ENCODE measurements around the gene DPEP3.

The DPEP3 gene

DNA sequence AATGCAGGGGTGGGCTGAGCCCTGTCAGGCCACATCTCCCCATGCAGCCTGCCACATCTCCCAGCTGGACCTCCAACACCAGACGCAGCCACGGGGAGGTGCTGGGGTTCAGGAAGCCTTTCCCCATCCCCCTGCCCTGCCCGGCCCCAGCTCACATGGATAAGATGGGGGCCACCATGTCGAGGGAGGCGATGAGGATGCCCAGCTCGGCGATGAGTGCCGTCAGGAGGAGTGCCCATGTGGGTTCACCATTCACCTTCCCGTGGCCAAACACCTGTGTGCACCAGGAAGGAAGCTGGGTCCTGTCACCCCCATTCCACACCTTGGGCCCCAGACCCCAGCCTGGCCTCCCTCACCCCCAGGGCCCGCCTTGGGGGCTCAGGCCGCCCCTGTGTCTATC, 30.7 kb downstream of the DPEP3 start:
- TF ChIP-seq CTCF (IDR thresholded peaks at IDR 0.05; ENCODE audit: low read length, missing control alignments) = no peak
- DNase-seq (ENCODE audit: low read depth) = no peak
- no peak overlapping the region for H3K4me3 ChIP-seq (replicated peaks; ENCODE audit: low read depth, low read length)

GRCh38 chr16:67948015-67948414, 32.3 kb downstream of the DPEP3 start:
- H3K4me3 ChIP-seq (replicated peaks; ENCODE audit: low read depth, low read length) = no peak overlapping the region
- TF ChIP-seq CTCF (IDR thresholded peaks at IDR 0.05; ENCODE audit: low read length, missing control alignments) = no peak
- DNase-seq (ENCODE audit: low read depth) = no peak

DNA sequence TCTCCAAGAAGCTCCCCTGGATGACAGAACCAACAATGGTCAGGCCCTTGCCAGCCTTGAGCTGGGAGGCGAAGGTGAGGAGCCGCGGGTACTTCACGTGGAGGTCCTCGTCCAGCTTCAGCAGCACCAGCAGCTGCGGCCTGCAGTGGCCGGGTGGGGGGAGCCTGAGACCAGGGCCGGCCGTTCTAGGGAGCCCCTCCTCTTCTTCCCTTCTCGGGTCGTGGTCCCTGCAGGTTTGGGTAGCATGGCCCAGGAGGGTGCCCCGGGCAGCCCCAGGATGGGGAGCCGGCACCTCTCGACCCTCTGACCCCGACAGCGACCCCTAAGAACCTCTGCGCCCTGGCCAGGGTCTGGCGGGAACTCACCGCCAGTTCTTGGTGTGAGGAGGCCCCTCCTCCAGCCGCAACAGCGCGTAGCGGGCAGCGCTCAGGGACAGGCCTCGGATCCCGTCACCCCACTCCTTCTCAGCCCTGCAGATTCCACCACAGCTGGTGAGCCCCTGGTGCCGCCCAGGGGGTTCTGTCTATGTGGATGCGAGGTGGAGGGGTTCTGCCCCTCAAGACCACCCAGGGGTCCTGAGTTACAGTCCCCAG, 33.2 kb downstream of the DPEP3 start:
- no peak for DNase-seq (ENCODE audit: low read depth)
- no peak for TF ChIP-seq CTCF (IDR thresholded peaks at IDR 0.05; ENCODE audit: low read length, missing control alignments)
- H3K4me3 ChIP-seq (replicated peaks; ENCODE audit: low read depth, low read length) = no peak overlapping the region

DNA sequence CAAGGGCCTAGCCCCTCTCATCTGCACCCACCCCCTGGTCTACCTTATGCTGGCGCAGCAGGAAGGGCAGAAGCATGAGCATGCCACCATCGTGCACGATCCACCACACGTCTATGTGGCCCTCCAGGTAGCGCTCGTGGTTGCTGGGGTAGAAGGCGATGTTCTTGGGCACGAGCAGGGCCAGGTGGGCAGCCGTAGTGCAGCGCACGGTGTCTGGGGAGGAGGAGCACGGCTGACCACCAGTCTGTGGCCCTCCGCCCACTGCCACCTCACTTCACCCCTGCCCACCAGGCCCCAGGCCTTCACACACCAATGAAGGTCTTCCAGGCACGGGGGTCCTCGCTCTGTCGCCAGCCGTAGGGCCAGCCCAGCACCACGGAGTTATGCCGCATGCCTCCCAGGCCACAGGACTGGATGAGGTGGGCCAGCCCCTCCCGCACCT, 34.1 kb downstream of the DPEP3 start:
- no peak for DNase-seq (ENCODE audit: low read depth)
- H3K4me3 ChIP-seq (replicated peaks; ENCODE audit: low read depth, low read length) = no peak overlapping the region
- no peak for TF ChIP-seq CTCF (IDR thresholded peaks at IDR 0.05; ENCODE audit: low read length, missing control alignments)

GRCh38 chr16:67945392-67945933, 34.8 kb downstream of the DPEP3 start:
- TF ChIP-seq CTCF (IDR thresholded peaks at IDR 0.05; ENCODE audit: low read length, missing control alignments) = no peak
- no peak for DNase-seq (ENCODE audit: low read depth)
- H3K4me3 ChIP-seq (replicated peaks; ENCODE audit: low read depth, low read length) = no peak overlapping the region

- no peak for TF ChIP-seq CTCF (IDR thresholded peaks at IDR 0.05; ENCODE audit: low read length, missing control alignments)
- H3K4me3 ChIP-seq (replicated peaks; ENCODE audit: low read depth, low read length) = no peak overlapping the region
- no peak for DNase-seq (ENCODE audit: low read depth)
Observed at GRCh38 chr16:67944690-67945391, 35.5 kb downstream of the DPEP3 start.
